Sigmoid colon (tissue), 4 donors: ENCODE measurements around the gene CDHR2.

Experiments used
- EP300 ChIP-seq, 4 donors: sonication (generic); formaldehyde crosslinking; IDR thresholded peaks; one replicate each; pipeline ENCODE4 v1.6.1; 2017; ENCODE audit warnings: antibody characterized with exemption in 4 of 4
- POLR2A ChIP-seq, 2 donors: fragments of 450-650 bp; IDR thresholded peaks; one replicate each; pipeline ENCODE4 v1.6.1; 2016; ENCODE audit warnings: antibody characterized with exemption in 2 of 2, mild to moderate bottlenecking in 2 of 2, moderate library complexity in 2 of 2
- POLR2AphosphoS5 ChIP-seq, 4 donors: sonication (generic); formaldehyde crosslinking; IDR thresholded peaks; one replicate each; pipeline ENCODE4 v1.6.1; 2017; ENCODE audit warnings: antibody characterized with exemption in 4 of 4
- TF ChIP-seq, protein P1 (sequence below), 4 experiments: fragments of 450-650 bp in 3 of 4; fragments of 200-600 bp in 1 of 4; IDR thresholded peaks; one replicate each; pipeline ENCODE4 v1.5.1; 2016 to 2019; ENCODE audit warnings: antibody characterized with exemption in 4 of 4, mild to moderate bottlenecking in 3 of 4, moderate library complexity in 2 of 4

DNA sequence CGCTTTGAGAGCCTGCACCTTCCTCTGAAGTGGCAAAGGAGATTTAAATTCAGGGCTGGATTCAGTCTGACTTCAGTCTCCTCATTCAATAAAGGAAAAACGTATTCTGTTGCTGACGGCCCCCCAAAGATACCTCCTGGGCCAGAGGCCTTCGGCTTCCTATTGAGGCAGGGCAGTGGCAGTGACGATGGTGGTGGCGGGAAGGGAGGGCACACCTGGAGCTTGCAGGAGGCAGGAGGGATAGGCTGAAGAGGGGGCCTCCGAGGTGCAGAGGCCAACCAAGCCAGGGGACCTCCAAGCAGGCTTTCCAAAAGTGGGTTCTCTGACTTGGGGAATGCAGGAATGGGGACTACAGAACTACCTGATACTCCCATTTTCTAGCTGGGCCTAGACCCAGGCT lies 27.9 kb upstream of the CDHR2 start:
- TF ChIP-seq, protein P1, sequence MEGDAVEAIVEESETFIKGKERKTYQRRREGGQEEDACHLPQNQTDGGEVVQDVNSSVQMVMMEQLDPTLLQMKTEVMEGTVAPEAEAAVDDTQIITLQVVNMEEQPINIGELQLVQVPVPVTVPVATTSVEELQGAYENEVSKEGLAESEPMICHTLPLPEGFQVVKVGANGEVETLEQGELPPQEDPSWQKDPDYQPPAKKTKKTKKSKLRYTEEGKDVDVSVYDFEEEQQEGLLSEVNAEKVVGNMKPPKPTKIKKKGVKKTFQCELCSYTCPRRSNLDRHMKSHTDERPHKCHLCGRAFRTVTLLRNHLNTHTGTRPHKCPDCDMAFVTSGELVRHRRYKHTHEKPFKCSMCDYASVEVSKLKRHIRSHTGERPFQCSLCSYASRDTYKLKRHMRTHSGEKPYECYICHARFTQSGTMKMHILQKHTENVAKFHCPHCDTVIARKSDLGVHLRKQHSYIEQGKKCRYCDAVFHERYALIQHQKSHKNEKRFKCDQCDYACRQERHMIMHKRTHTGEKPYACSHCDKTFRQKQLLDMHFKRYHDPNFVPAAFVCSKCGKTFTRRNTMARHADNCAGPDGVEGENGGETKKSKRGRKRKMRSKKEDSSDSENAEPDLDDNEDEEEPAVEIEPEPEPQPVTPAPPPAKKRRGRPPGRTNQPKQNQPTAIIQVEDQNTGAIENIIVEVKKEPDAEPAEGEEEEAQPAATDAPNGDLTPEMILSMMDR (IDR thresholded peaks at IDR 0.05): no peak
- TF ChIP-seq POLR2AphosphoS5 (IDR thresholded peaks at IDR 0.05) (no peak), POLR2A (IDR thresholded peaks at IDR 0.05) (no peak), EP300 (IDR thresholded peaks at IDR 0.05) (no peak)
